GM19463 (cell line): ENCODE measurements around the gene SLC9A9.

ENCODE experiments used
- ATAC-seq: cut with Tn5 transposase; IDR thresholded peaks from one replicate; pipeline ENCODE4 v1.9.1; 2021; ENCODE audit warnings: mild to moderate bottlenecking, moderate library complexity; ENCODE audit not compliant: unreplicated experiment

Gene SLC9A9

GRCh38 chr3:143604402-143605185 lies 243.7 kb downstream of the SLC9A9 start:
- peak; percentile 85 for ATAC-seq

- no peak for ATAC-seq
Measured at GRCh38 chr3:143603774-143604173, 244.5 kb downstream of the SLC9A9 start.

- no peak for ATAC-seq
Measured at GRCh38 chr3:143601723-143602484, 246.4 kb downstream of the SLC9A9 start.

- ATAC-seq: no peak
Measured at GRCh38 chr3:143600756-143601718, 247.2 kb downstream of the SLC9A9 start.

GRCh38 chr3:143597774-143598652 lies 250.3 kb downstream of the SLC9A9 start:
- no peak for ATAC-seq

GRCh38 chr3:143596957-143597642 lies 251.2 kb downstream of the SLC9A9 start:
- ATAC-seq: no peak

- ATAC-seq: peak; percentile 96
Measured at GRCh38 chr3:143595456-143596077, 252.7 kb downstream of the SLC9A9 start.

- no peak for ATAC-seq
Measured at GRCh38 chr3:143594206-143594605, 254.1 kb downstream of the SLC9A9 start.

GRCh38 chr3:143590660-143591059 lies 257.6 kb downstream of the SLC9A9 start:
- ATAC-seq: no peak

GRCh38 chr3:143586576-143586975 lies 261.7 kb downstream of the SLC9A9 start:
- ATAC-seq: no peak

- peak; percentile 43 for ATAC-seq
Measured at GRCh38 chr3:143585720-143586456, 262.4 kb downstream of the SLC9A9 start.

GRCh38 chr3:143584474-143584873 lies 263.8 kb downstream of the SLC9A9 start:
- ATAC-seq: no peak

GRCh38 chr3:143581972-143582722 lies 266.1 kb downstream of the SLC9A9 start:
- peak; percentile 34 for ATAC-seq

- no peak for ATAC-seq
Measured at GRCh38 chr3:143578810-143579435, 269.3 kb downstream of the SLC9A9 start.

GRCh38 chr3:143576568-143577270 lies 271.5 kb downstream of the SLC9A9 start:
- no peak for ATAC-seq

GRCh38 chr3:143574933-143575332 lies 273.3 kb downstream of the SLC9A9 start:
- no peak for ATAC-seq
